ENCODE results near the gene PBXIP1. TPM values are rescaled to one million over a fixed set of nuclear protein-coding genes. Genes with fewer than 3 reads are reported as not detected.

Gene PBXIP1
- total RNA-seq, 1 experiment from 2014 or later = 21.6 TPM

GRCh38 chr1:154945160-154945961 lies 10.5 kb downstream of the PBXIP1 start:
- Histone ChIP-seq H4K91ac (ENCODE audit: insufficient read length, low read depth, low read length) (no peak overlapping the region), H4K8ac (replicated peaks; ENCODE audit: insufficient read length, low read depth, low read length) (no peak overlapping the region), H2BK120ac (ENCODE audit: low read depth, low read length, poor library complexity, severe bottlenecking) (no peak overlapping the region), H3K27ac (ENCODE audit: insufficient read length, low read depth, low read length) (no peak overlapping the region), H4K20me1 (ENCODE audit: control insufficient read depth, insufficient read depth, insufficient read length) (no peaks in the 10 kb centered on the region), H3K23me2 (ENCODE audit: insufficient read length, low read depth, low read length, poor library complexity, severe bottlenecking) (no peaks in the 10 kb centered on the region), H3K56ac (ENCODE audit: insufficient read length, low read depth, low read length) (no peak overlapping the region), H3K18ac (ENCODE audit: insufficient read length, low read depth, low read length) (no peak overlapping the region), H3K4ac (ENCODE audit: low read depth, low read length) (no peak overlapping the region), H3K79me2 (ENCODE audit: insufficient read depth, low read length) (no peaks in the 10 kb centered on the region), H2AK5ac (ENCODE audit: insufficient read length, low read length) (no peak overlapping the region), H2AFZ (ENCODE audit: low read length) (no peak overlapping the region), H3T11ph (ENCODE audit: low read length) (no peak overlapping the region), H3K14ac (ENCODE audit: insufficient read depth, low read length) (no peak overlapping the region), H2BK20ac (ENCODE audit: low read depth, low read length, poor library complexity, severe bottlenecking) (no peak overlapping the region), H4K5ac (ENCODE audit: insufficient read length, low read depth, low read length) (no peak overlapping the region), H2BK15ac (ENCODE audit: low read depth, low read length) (no peak overlapping the region), H3K9me3 (ENCODE audit: control insufficient read depth, low read depth, low read length) (no peaks in the 10 kb centered on the region), H3K9ac (ENCODE audit: extremely low read depth, insufficient read length, low read length) (no peak overlapping the region), H3K23ac (ENCODE audit: insufficient read length, low read depth, low read length) (no peak overlapping the region), H3K4me2 (ENCODE audit: insufficient read depth, insufficient read length, low read length) (no peak overlapping the region), H3K4me1 (ENCODE audit: insufficient read depth, low read length) (peaks cover 3% of the 10 kb centered on the region; the same call in 1 of the 2 replicates), H2BK5ac (ENCODE audit: insufficient read length, low read length) (no peak overlapping the region), H2BK12ac (ENCODE audit: insufficient read length, low read depth, low read length) (no peak overlapping the region), H3K27me3 (ENCODE audit: insufficient read depth, low read length) (no peaks in the 10 kb centered on the region), H3K79me1 (ENCODE audit: insufficient read depth, low read depth, low read length, poor library complexity, severe bottlenecking) (no peaks in the 10 kb centered on the region)
- no peak for DNase-seq
- no peak for TF ChIP-seq CTCF (conservative IDR thresholded peaks at IDR 0.05)
- Mint-ChIP-seq H3K27ac (peak overlapping the region in 1 of 3 experiments; percentile 35; a peak in 1 of 7 replicates), H3K4me3 (no peak overlapping the region), H3K27me3 (ENCODE audit: low read depth) (no peaks in the 10 kb centered on the region), H3K4me1 (peaks cover 18% of the 10 kb centered on the region in 2 experiments), H3K36me3 (ENCODE audit: insufficient read depth in 1 of 3, low read depth in 3 of 3) (peaks cover 0 to 10% (median 5%) of the 10 kb centered on the region in 3 experiments; a peak in 5 of 7 replicates), H3K9me3 (no peaks in the 10 kb centered on the region)
- WGBS (ENCODE audit: extremely low coverage, insufficient read length, low lambda C conversion rate) = no CpG with 5 or more reads among the region's 15 CpGs

Data from H9 (cell line).